ENCODE results near the gene QARS1. TPM values are rescaled to one million over a fixed set of nuclear protein-coding genes. Genes with fewer than 3 reads are reported as not detected.

The QARS1 gene
- total and polyA plus RNA-seq, 2 of the 13 experiments (the other 11 are each of a cell fraction or from before 2014, with no cell fraction given), result 307 to 327 TPM

DNA sequence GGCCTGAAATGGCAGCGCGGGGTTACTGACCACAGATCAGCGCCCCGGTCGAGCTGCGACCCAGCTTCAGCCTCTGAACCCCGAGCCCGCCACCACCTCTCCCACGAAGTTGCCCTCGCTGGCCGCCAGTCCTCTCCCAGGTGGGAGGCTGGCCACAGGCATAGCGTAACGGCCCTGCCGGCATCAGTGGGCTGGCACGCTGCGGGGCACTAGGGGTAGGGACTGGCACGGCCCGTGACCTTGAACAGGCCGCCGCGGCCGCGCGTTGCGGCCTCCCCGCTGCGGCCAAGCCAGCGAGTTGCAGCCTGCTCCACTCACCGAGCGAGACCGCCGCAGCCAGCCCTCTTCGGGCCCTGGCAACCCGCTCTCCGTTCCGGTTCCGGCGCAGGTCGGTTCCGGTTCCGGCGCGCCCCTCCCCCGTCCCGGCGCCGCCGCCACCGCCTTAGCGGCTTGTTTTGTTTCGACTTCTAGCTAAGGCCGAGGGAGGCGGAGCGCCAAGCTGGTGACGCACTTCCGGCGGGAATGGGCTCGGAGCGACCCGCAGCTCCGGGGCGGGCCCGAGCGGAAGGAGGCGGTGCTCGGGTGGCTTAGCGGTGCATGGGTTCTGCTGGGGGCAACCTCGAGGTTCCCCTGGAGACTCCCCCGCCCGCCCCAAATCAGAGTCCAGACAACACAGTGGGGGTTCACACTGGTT, 16.0 kb upstream of the QARS1 start, which contains the start of gene USP19 (continued):
- TF ChIP-seq ZNF407 (CRISPR knock-in tag; IDR thresholded peaks at IDR 0.05; ENCODE audit: not compliant biosample characterization) (no peak), SYNCRIP (IDR thresholded peaks at IDR 0.05; ENCODE audit: insufficient read depth, low read depth, low read length) (no peak), ZNF563 (CRISPR knock-in tag; IDR thresholded peaks at IDR 0.05) (peak; percentile 81; the same call in 1 of the 2 replicates), ZFP62 (CRISPR knock-in tag; IDR thresholded peaks at IDR 0.05) (no peak), ZBTB33 (CRISPR knock-in tag; IDR thresholded peaks at IDR 0.05) (no peak), ZNF331 (CRISPR knock-in tag; IDR thresholded peaks at IDR 0.05) (peak; percentile 83), EEA1 (CRISPR knock-in tag; IDR thresholded peaks at IDR 0.05; ENCODE audit: borderline replicate concordance) (peak; percentile 60; the same call in 1 of the 2 replicates), ZFP90 (CRISPR knock-in tag; IDR thresholded peaks at IDR 0.05; ENCODE audit: borderline replicate concordance) (no peak; the same call in 1 of the 2 replicates), SOX5 (CRISPR knock-in tag; IDR thresholded peaks at IDR 0.05; ENCODE audit: borderline replicate concordance) (no peak; the same call in 1 of the 2 replicates), ZNF562 (CRISPR knock-in tag; IDR thresholded peaks at IDR 0.05; ENCODE audit: borderline replicate concordance) (no peak), KDM1A (CRISPR knock-in tag; IDR thresholded peaks at IDR 0.05) (no peak), CBFB (CRISPR knock-in tag; IDR thresholded peaks at IDR 0.05) (peak; percentile 16; the same call in 1 of the 2 replicates), MAFK (conservative IDR thresholded peaks at IDR 0.05 in 1 of 2, IDR thresholded peaks at IDR 0.05 in 1 of 2; ENCODE audit: low read length in 2 of 2) (no peak)
- TF ChIP-seq, protein P1, sequence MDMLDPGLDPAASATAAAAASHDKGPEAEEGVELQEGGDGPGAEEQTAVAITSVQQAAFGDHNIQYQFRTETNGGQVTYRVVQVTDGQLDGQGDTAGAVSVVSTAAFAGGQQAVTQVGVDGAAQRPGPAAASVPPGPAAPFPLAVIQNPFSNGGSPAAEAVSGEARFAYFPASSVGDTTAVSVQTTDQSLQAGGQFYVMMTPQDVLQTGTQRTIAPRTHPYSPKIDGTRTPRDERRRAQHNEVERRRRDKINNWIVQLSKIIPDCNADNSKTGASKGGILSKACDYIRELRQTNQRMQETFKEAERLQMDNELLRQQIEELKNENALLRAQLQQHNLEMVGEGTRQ (IDR thresholded peaks at IDR 0.05; ENCODE audit: low read depth, low read length), result no peak
- TF ChIP-seq, protein P1 (CRISPR knock-in tag; IDR thresholded peaks at IDR 0.05; ENCODE audit: borderline replicate concordance), result no peak
